Panc1 (cell line): Measurements from ENCODE around the gene MPL. TPM values are rescaled to one million over a fixed set of nuclear protein-coding genes. Genes with fewer than 3 reads are reported as not detected.

Experiments used
- ATAC-seq: fragments of 200-7000 bp; cut with Tn5 transposase; 2 replicates; pipeline ENCODE4 v1.9.1; 2020; ENCODE audit warnings: mild to moderate bottlenecking, moderate library complexity
- BruUV-seq: library from RNA; stranded (reverse); fragments of 400-500 nt; replicated peaks from 2 replicates; lab custom pipeline; 2021; lab: Mats Ljungman, UMichigan
- CTCF ChIA-PET: fragments of 300-600 bp; sonication (Branson Sonifier 250); formaldehyde crosslinking; loops from one replicate; lab custom pipeline; 2022; ENCODE audit warnings: antibody characterized with exemption; lab: Charles Lee
- POLR2A ChIA-PET: fragments of 300-600 bp; sonication (Branson Sonifier 250); formaldehyde crosslinking; loops from one replicate; lab custom pipeline; 2022; ENCODE audit warnings: antibody characterized with exemption; lab: Charles Lee
- DNase-seq: peaks from one replicate; pipeline ENCODE4 v3.0.0-alpha.2; 2010; ENCODE audit warnings: low read depth, low spot score
- H3K27ac ChIP-seq: 2 replicates; pipeline ENCODE4 v1.5.1; 2011; ENCODE audit warnings: mild to moderate bottlenecking, low read length, inconsistent platforms
- H3K27me3 ChIP-seq: fragments of 200-500 bp; sonication (Bioruptor generic); 2 replicates; pipeline ENCODE4 v1.6.0; 2014; ENCODE audit warnings: low read length, inconsistent platforms; ENCODE audit not compliant: control insufficient read depth, insufficient read depth
- H3K36me3 ChIP-seq: fragments of 200-500 bp; sonication (Bioruptor generic); 2 replicates; pipeline ENCODE4 v1.5.1; 2014; ENCODE audit warnings: inconsistent platforms, mild to moderate bottlenecking, low read length, moderate library complexity; ENCODE audit not compliant: control insufficient read depth, insufficient read depth
- H3K4me1 ChIP-seq: 2 replicates; pipeline ENCODE4 v1.5.1; 2011; ENCODE audit warnings: inconsistent platforms, mild to moderate bottlenecking, low read length, moderate library complexity; ENCODE audit not compliant: control insufficient read depth, insufficient read depth
- H3K4me3 ChIP-seq, 2 experiments: 2 replicates each; pipeline ENCODE4 v1.5.1; 2011 to 2012; ENCODE audit warnings: low read depth in 2 of 2, low read length in 2 of 2, mild to moderate bottlenecking in 2 of 2, inconsistent platforms in 1 of 2, moderate library complexity in 1 of 2
- H3K9me3 ChIP-seq: fragments of 200-500 bp; sonication (Bioruptor generic); 2 replicates; pipeline ENCODE4 v1.5.1; 2014; ENCODE audit warnings: low read depth, mild to moderate bottlenecking, inconsistent platforms, low read length, moderate library complexity; ENCODE audit not compliant: control insufficient read depth, insufficient read depth
- POLR2AphosphoS5 ChIP-seq: IDR thresholded peaks from 2 replicates; pipeline ENCODE4 v1.6.1; 2012; ENCODE audit warnings: mild to moderate bottlenecking, low read depth, low read length, moderate library complexity
- SIN3A ChIP-seq: IDR thresholded peaks from 2 replicates; pipeline ENCODE4 v1.6.1; 2012; ENCODE audit warnings: low read depth, mild to moderate bottlenecking, low read length, moderate library complexity, borderline replicate concordance; ENCODE audit not compliant: insufficient read depth
- TCF7L2 ChIP-seq: IDR thresholded peaks from 2 replicates; pipeline ENCODE4 v1.6.1; 2011; ENCODE audit warnings: mild to moderate bottlenecking, low read depth, low read length, inconsistent platforms
- in situ Hi-C: cut with HindIII; loops from 2 replicates; pipeline ENCODE4 v1.10.0; 2016; ENCODE audit warnings: low sequenced_read_pairs, low pct_unique_long_range_greater_than_20kb
- intact Hi-C: fragments of 100-400 bp; cut with micrococcal nuclease; formaldehyde crosslinking; loops from one replicate; pipeline ENCODE4 v1.10.0; 2022; ENCODE audit not compliant: unreplicated experiment
- total RNA-seq: library from RNA; stranded (reverse); gene quantifications from one replicate; pipeline ENCODE4 v1.2.1, GENCODE V29; 2021; ENCODE audit not compliant: unreplicated experiment
- TF ChIP-seq, protein P1 (sequence below), 2 experiments: IDR thresholded peaks; 2 replicates each; pipeline ENCODE4 v1.6.1; 2011 to 2012; ENCODE audit warnings: low read depth in 2 of 2, control low read depth in 1 of 2, low read length in 1 of 2, mild to moderate bottlenecking in 1 of 2, moderate library complexity in 1 of 2; ENCODE audit not compliant: insufficient read depth in 1 of 2
- TF ChIP-seq, protein P2 (sequence below): fragments of 450-650 bp; IDR thresholded peaks from 2 replicates; pipeline ENCODE4 v1.5.1; 2017; ENCODE audit warnings: mild to moderate bottlenecking

MPL gene
- total RNA-seq, 1 experiment from 2014 or later = not detected

DNA sequence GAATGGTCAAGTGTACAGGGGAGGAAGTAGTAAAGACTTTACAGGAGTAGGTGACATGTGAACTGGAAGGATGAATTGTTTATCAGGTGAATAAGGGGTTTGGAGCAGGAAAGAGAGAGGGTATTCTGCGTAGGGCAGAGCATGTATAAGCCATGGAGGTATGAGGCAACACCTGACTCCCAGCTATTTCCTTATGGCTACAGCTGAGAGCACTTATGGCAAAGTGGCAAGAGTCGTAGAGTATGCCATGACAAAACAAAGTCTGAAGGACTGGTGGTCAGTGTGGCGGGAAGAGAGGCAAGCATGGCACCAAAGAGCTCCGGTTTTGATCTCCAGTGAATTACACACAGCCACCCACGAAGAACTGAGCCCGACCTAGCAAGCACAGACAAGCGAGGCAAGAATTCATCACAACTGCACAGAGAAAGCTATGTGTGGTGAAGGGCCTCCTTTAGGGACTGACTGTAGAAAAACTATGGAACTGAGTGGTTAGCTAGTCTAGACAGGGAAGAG lies 39.2 kb downstream of the MPL start:
- no peak overlapping the region for H3K27ac ChIP-seq
- no peaks in the 10 kb centered on the region for H3K9me3 ChIP-seq
- no TSS peak for BruUV-seq
- in situ Hi-C loops (no loop called here), intact Hi-C loops (no loop called here)
- H3K4me3 ChIP-seq = no peak overlapping the region
- H3K4me1 ChIP-seq = peaks cover 6% of the 10 kb centered on the region; the same call in 1 of the 2 replicates
- H3K27me3 ChIP-seq = no peaks in the 10 kb centered on the region
- TF ChIP-seq TCF7L2 (no peak), POLR2AphosphoS5 (no peak), SIN3A (no peak)
- TF ChIP-seq, protein P1, sequence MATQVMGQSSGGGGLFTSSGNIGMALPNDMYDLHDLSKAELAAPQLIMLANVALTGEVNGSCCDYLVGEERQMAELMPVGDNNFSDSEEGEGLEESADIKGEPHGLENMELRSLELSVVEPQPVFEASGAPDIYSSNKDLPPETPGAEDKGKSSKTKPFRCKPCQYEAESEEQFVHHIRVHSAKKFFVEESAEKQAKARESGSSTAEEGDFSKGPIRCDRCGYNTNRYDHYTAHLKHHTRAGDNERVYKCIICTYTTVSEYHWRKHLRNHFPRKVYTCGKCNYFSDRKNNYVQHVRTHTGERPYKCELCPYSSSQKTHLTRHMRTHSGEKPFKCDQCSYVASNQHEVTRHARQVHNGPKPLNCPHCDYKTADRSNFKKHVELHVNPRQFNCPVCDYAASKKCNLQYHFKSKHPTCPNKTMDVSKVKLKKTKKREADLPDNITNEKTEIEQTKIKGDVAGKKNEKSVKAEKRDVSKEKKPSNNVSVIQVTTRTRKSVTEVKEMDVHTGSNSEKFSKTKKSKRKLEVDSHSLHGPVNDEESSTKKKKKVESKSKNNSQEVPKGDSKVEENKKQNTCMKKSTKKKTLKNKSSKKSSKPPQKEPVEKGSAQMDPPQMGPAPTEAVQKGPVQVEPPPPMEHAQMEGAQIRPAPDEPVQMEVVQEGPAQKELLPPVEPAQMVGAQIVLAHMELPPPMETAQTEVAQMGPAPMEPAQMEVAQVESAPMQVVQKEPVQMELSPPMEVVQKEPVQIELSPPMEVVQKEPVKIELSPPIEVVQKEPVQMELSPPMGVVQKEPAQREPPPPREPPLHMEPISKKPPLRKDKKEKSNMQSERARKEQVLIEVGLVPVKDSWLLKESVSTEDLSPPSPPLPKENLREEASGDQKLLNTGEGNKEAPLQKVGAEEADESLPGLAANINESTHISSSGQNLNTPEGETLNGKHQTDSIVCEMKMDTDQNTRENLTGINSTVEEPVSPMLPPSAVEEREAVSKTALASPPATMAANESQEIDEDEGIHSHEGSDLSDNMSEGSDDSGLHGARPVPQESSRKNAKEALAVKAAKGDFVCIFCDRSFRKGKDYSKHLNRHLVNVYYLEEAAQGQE (IDR thresholded peaks at IDR 0.05; ENCODE audit: insufficient read depth in 1 of 2, low read depth in 2 of 2, low read length in 1 of 2) = no peak
- TF ChIP-seq, protein P2, sequence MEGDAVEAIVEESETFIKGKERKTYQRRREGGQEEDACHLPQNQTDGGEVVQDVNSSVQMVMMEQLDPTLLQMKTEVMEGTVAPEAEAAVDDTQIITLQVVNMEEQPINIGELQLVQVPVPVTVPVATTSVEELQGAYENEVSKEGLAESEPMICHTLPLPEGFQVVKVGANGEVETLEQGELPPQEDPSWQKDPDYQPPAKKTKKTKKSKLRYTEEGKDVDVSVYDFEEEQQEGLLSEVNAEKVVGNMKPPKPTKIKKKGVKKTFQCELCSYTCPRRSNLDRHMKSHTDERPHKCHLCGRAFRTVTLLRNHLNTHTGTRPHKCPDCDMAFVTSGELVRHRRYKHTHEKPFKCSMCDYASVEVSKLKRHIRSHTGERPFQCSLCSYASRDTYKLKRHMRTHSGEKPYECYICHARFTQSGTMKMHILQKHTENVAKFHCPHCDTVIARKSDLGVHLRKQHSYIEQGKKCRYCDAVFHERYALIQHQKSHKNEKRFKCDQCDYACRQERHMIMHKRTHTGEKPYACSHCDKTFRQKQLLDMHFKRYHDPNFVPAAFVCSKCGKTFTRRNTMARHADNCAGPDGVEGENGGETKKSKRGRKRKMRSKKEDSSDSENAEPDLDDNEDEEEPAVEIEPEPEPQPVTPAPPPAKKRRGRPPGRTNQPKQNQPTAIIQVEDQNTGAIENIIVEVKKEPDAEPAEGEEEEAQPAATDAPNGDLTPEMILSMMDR = no peak
- DNase-seq (no peak), ATAC-seq (no peak)
- POLR2A ChIA-PET = no interaction called here
- no peaks in the 10 kb centered on the region for H3K36me3 ChIP-seq
- CTCF ChIA-PET = no interaction called here

DNA sequence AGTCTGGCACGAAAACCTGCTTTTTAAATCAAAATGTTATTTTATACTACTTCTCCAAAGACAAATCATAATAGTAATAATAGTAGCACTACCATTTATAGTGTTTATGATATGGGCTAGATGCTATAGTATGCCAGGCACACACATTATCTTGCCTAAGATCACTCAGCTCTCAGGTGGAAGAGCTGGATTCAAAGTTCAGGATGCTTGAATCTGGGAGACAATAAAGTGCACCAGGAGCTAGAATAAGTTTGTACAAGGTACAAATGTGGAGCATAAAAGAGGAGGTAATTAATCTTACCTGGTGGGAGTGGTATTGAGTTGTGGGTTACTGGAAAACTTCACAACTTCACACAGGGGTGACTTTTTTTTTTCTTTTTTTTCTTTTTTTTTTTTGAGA lies 40.2 kb downstream of the MPL start:
- ATAC-seq = no peak
- TF ChIP-seq TCF7L2 (no peak), POLR2AphosphoS5 (no peak), SIN3A (no peak)
- TF ChIP-seq, protein P2 = no peak
- TF ChIP-seq, protein P1 (IDR thresholded peaks at IDR 0.05; ENCODE audit: insufficient read depth in 1 of 2, low read depth in 2 of 2, low read length in 1 of 2) = no peak
- intact Hi-C loops = no loop called here
- Histone ChIP-seq H3K4me1 (no peaks in the 10 kb centered on the region; the same call in 1 of the 2 replicates), H3K36me3 (no peaks in the 10 kb centered on the region), H3K4me3 (no peak overlapping the region), H3K9me3 (no peaks in the 10 kb centered on the region), H3K27me3 (no peaks in the 10 kb centered on the region), H3K27ac (no peak overlapping the region)
- ChIA-PET POLR2A (interaction anchor here (0.6 to 0.8 kb wide), 2 partner anchors 47 to 128 kb away, joined by 6 to 7 read pairs; no protein-coding TSS in a partner anchor), CTCF (no interaction called here)
- no peak for DNase-seq
- in situ Hi-C loops = no loop called here
- BruUV-seq = TSS peak; percentile 48
